T-helper 1 cell treated with Interleukin-12 subunit alpha and Interleukin-12 subunit beta and Interleukin-4 antibody, amounts not matched to agents 30 ng/mL and 1 ng/mL, for 36 hours (primary cell): ENCODE data around the gene HMGN2. TPM values are rescaled to one million over a fixed set of nuclear protein-coding genes. Genes with fewer than 3 reads are reported as not detected.

Source experiments
- intact Hi-C: fragments of 100-400 bp; cut with micrococcal nuclease; formaldehyde crosslinking; loops from one replicate; pipeline ENCODE4 v1.15.1; 2024
- total RNA-seq: library from RNA; stranded (reverse); gene quantifications from 2 replicates; pipeline ENCODE4 v1.2.3, GENCODE V29; 2022

The HMGN2 gene
- total RNA-seq: 675 and 682 TPM in 2 replicates

DNA sequence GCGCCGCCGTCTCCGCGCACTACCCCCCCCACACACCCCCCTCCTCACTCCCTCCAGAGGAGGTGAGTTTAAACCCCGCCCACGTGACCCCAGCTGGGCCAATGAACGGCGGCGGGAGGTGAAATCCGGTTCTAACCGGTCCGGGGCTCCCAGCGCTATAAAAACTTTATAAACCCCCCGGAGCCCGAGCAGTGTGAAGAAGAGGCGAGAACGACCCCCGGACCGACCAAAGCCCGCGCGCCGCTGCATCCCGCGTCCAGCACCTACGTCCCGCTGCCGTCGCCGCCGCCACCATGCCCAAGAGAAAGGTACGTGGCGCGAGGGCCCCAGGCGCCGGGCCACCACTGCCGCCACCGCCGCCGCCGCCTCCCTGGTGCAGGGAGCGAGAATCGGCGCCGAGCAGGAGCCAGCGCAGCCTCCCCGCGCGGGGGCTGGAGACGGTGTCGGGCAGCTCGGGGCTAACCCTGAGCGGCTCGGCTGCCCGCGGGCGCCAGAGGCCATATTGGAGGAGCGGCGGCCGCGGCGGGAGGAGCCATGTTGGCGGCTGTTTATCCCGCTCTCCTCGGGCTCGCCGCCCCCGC is at the start of gene HMGN2:
Gene HMGN2 (plus strand): TSS at position 121 of the 581 bp plus-strand sequence. CDS start 173 bp downstream, at position 294.
- intact Hi-C loops: loop anchor here (1.0 to 10.0 kb wide), 13 partner anchors 40 to 1828 kb away; partner anchors contain the start of genes CEP85, DHDDS, MACO1 and PDIK1L

DNA sequence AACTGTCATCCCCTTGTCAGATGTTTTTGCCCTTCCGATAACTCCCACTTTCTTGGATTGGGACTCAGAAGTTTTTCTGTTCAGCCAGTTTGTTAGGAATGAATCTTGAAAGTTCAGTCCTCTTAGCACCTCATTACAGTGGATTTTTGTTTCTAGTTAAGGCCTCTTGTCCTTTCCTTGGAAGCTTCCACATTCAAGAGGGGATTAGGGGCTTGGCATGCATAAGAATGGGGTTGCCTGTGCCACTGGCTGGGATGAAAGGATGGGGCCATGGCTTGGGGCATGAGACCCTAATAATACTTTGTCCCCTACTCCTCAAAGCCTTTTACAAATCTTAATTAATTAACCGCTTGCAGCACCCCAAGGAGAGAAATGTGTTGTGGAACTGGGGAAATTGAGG is 42.5 kb upstream of the HMGN2 start:
- intact Hi-C loops: loop anchor here (5.0 to 10.0 kb wide), 3 partner anchors 392 to 893 kb away; partner anchors contain the start of genes SFN and TMEM222

DNA sequence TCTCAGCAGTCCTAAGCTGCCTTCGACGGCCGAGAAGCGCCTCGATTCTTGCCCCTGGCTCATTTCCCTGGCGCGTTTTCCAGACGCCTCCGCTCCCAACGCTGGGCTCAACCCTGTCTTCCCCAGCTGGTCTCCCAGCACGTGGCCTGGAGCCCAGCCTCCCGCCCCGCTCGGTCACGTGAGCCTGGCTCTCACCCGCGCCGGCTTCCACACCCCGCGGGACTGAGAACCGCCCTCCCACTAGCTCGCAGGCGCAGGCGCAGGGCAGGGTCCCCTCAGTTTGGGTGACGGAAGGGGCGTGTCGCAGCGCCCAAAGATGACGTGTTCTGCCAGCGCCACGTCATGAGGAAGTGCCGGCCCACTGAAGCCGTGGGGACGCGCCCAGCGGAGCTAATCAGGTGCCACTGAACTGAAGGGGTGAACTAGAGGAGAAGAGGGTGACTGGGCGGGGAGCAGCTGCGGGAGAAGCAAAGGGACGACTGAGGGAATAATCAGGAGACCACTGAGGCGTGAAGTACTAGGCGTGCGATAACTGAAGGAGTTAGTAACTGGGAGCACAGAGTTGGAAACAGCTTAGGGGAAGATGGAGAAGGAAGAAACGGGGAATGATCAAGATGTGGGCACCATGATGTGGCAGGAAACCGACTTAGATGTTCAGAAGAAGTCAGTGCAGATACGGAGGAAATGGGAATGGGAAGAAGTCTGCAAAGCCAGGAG is 40.1 kb upstream of the HMGN2 start, which contains the start of gene DHDDS:
Gene DHDDS (plus strand): TSS at position 343 of the 717 bp plus-strand sequence. CDS start 625 bp downstream, outside the sequence.
- intact Hi-C loops: loop anchor here (1.0 to 10.0 kb wide), 13 partner anchors 40 to 1002 kb away; partner anchors contain the start of genes CEP85, HMGN2, MACO1 and SFN

DNA sequence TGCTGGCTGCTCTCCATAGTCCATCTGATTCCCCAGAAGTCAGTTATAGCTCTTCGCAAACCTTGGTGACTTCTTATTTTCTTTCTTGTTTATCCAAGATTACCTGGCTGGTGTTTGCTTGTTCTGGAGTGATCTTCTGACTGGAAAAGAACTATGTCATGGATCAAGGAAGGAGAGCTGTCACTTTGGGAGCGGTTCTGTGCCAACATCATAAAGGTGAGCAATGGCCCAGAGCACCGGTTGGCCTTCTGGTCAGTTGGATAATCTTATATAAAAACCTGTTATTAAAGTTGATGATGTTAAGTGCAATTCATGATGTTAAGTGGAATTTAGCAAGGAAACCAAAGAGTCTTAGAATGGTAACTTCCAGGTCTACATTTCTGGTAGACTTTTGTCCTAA is 39.4 kb upstream of the HMGN2 start:
- intact Hi-C loops: loop anchor here (1.0 to 10.0 kb wide), 13 partner anchors 40 to 1002 kb away; partner anchors contain the start of genes CEP85, HMGN2, MACO1 and SFN

DNA sequence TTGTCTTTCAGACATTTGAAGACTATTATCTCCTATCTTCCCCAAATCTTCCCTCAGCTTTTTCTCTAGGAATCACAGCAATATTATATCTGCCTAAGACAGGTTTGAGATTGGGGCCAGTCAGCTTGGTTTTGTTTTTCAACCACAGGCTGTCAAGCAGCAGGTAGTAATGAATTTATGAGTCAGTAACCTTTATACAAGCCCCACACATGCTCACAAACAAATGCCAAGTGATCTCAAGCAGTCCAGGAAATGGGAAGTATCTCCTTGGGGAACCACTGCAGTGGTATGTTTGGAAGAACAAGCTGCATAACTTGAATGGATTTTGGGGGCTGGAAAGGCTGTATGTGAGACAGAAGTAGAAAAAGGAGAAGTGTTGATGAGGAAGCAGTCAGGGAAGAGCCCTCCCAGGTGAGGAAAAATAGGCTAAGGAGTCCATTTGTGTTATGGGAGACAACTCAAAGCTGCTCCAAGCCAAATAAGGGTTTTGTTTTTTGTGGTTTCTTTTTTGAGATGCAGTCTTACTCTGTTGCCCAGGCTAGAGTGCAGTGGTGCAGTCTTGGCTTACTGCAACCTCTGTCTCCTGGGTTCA is 38.0 kb upstream of the HMGN2 start:
- intact Hi-C loops: loop anchor here (5.0 to 10.0 kb wide), 3 partner anchors 397 to 888 kb away; partner anchors contain the start of genes SFN and TMEM222

DNA sequence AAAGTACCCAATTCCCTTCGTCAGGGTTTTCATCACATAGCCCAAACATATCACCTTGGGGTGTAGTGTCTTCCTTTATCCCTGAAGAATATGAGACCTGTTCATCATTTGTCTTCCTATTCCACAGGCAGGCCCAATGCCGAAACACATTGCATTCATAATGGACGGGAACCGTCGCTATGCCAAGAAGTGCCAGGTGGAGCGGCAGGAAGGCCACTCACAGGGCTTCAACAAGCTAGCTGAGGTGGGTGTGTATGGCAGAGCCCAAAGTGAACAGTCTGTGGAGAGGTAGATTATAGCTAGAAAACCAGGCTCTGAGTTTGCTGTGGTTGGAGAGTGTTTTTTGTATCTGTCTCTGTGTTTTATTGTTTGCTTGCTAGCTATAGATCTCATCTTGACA is 34.2 kb upstream of the HMGN2 start:
- intact Hi-C loops: loop anchor here (10.0 kb wide), 1 partner anchor 427 kb away; the partner anchor contains the start of gene SFN

DNA sequence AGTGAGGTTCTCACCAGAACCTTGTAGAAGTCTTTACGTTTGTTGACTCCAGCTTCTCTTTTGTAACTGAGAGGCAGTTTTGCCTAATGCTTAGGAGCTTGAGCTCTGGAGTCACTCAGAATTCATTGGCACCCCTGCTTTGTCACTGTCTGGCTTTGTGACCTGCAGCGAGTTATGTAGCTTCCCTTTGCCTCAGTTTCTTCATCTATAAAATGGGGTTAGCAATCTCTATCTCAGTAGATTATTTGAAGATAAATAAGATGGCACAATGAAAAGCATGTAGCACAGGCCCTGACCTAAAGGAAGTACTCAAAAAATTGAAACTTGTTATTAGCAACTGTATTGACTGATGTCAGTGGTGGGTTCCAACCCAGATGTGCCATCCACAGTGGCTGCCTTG is 32.0 kb upstream of the HMGN2 start:
- intact Hi-C loops: no loop called here

DNA sequence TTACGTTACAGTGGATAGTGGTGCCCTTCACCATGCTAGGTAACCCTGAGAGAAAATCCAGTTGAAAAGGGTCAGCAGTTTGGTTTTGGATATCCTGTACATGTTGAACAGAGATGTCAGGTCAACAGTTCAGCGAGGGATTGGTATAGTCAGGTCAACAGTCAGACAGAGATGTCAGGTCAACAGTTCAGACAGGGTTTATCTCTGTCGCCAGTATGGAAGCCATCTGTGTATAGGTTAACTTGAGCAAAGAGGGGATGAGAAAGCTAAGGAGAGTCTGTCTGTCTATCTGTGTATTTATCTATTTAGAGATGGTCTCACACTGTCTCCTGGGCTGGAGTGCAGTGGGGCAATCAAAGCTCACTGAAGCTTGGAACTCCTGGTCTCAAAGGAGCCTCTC is 22.4 kb upstream of the HMGN2 start:
- intact Hi-C loops: no loop called here

DNA sequence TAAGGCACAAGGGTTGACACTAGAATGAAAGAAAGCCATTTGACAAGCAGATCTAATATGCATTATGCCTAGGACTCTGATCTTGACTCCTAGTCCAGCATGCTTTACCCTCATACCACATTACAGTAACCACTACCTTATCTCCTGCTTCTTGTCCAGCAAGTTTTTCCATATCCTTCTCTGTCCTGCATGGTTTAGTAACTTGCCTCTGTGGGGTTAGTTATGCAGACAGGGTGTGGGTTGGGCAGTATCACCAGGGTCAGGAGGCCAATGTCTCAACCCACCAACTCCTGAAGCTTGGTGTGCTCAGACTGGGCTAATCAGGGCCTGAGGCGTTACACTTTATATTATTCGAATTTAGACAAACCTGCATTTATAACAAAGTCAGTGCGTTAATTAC is 21.3 kb upstream of the HMGN2 start:
- intact Hi-C loops: no loop called here

DNA sequence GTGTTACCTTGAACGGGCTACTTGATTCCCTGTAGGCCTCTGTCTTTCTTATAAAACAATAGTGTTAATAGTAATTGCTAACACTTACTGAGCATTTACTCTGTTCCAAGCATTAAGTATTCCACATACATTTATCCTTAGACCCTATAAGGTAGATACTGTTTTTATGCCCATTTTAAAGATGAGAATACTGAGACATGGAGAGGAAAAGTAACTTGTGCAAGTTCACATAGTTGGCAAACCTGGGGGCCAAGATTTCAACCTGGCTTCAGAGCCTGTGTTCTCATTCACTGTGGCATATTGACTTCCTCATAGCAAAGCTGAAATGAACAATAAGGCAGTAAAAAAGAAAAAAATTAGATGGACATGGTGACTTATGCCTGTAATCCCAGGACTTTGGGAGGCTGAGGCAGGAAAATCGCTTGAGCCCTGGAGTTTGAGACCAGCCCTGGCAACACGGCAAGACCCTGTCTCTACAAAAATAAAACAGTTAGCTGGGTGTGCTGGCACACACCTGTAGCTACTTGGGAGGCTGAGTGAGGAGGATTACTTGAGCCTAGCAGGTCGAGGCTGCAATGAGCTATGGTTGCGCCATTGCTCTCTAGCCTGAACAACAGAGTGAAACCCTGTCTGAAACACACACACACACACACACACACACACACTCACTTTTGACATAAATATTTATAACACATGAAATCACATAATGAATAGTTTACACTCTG is 19.6 kb upstream of the HMGN2 start:
- intact Hi-C loops: no loop called here

DNA sequence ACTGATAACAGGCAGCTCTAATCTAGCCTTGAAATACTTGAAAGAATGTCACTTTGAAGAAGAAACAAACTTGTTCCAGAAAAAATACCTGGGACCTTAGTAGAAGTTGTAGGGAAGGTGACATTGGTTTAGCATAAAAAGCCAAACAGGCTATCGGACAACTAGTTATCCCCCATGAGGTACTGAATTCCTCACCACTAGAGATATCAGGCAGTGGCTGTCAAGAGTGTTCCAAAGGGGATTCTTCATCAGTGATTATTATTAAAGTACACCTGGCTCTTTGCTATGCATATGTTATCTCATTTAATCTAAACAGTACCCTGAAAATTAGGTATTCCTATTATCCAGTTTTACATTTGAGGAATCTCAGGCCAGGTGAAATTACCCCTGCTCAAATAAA is 13.1 kb upstream of the HMGN2 start:
- intact Hi-C loops: no loop called here

DNA sequence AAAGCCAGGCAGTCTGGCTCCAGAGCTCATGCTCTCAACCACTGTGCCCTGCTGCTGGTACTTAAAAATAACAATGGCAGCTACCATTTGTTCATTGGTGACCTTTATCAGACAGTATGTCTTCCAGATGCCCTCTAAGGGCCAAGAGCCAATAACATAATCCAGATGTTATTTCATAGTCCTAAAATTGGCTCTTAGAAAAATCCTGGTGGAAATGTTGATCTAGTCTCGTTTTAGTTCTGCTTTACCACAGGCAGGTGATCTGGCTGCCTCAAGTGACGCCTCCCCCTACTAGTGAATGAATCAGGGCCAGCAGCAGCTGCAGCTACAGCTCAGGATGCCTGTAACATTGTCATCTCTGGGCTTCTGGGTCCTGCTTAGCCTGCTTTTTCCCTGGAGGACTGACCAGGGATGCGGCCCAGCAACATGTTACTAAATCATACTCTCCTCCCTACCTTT is 12.6 kb upstream of the HMGN2 start:
- intact Hi-C loops: no loop called here

DNA sequence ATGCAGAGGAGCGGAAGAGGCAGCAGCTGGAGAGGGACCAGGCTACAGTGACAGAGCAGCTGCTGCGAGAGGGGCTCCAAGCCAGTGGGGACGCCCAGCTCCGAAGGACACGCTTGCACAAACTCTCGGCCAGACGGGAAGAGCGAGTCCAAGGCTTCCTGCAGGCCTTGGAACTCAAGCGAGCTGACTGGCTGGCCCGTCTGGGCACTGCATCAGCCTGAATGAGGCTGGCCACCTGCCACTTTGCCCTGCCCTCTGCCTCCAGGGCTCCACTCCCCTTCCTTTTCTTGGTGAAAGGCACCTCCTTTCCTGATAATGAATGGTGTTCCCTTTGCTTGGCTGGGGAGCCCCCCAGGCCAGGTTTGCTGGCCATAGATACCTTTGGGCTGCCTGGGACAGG is 3.3 kb upstream of the HMGN2 start:
- intact Hi-C loops: no loop called here

DNA sequence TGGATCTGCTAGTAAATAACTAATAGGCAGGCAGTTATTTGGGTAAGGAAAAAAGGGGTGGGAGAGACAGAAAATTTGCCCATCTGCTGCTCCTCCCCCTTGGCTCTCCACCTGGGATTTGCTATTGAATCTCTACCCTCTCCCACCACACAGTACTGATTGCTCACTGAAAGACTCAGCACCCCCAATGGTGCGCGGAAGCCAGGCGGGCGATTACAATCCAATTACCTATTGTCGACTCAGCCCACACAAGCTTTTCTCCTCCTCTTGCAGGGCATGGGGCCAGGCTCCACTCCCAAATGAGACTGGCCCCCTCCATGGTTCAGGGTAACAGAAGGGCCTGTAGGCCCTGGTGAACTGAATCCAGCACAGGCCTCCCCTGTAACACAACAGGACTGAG is 2.7 kb upstream of the HMGN2 start:
- intact Hi-C loops: no loop called here

DNA sequence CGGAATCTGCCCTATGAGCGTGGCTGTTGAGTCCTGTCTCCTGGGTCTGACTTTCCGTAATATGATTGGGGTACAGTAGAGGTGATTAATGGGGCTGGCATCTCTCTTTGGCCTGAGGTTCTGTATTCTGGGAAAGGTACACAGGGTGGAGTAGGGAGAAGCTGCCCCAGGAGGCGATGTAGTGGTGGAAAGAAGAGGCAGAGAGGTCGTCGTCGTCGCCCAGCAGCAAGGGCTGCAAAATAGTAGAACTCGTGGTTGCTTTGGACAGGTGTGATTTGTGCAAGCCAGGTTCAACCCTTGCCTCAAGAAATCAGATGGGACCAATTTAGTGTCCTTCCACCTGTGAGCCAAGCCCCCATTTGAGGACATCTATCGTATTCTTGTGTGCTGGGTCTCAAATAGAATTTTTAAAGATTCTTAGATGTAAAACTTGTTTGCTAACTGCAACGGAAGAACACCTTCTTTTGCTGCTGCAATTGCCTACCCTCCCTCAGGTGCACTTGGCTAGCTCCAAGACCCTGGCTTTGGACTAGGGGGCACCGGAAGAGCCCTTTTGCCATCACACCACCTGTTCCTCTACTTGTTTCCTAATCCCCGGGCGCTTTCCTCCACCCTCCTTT is 1.3 kb upstream of the HMGN2 start:
- intact Hi-C loops: loop anchor here (5.0 to 10.0 kb wide), 5 partner anchors 239 to 1826 kb away; partner anchors contain the start of genes CEP85, MACO1, RSRP1 and SRRM1

DNA sequence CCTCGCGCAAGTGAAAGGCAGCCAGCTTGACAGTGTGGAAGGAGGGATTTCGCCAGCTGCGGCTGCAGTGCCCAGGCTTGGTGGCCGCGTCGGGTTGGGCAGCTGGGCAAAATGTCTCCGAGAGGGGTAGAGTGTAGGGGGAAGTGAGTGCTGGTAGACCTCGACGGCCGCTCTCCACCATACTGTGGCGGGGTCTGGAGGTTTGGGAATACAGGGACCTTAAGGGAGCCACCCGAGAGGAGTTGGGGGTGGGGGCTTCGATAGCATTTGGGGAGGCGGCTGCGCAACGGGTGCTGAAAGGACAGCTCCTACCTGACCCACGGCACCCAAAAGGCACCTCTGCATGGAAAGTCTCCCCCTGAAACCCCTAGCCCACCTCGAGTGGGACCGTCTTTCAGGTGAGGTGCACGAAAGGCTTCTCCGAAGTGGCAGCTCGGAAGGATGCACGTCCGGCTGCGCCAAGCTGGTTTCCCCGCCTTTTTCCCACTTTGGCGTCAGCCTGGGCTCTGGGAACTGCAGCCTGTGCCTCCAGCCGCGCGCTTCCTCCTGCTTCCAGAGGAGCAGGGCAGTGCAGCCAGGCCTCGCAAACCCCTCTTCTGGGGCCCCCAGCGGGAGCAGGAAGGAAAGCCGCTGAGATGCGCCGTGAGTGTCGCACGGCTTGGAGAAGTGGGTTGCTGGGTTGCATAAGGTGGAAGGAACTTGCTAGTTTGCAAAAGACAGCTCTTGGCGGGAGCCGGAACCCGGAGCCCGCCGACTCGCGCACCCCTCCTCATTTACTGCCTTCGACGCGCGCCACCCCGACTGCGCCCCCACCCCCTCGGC is 531 bp upstream of the HMGN2 start:
- intact Hi-C loops: loop anchor here (1.0 to 10.0 kb wide), 13 partner anchors 39 to 1827 kb away; partner anchors contain the start of genes CEP85, DHDDS, MACO1 and PDIK1L

DNA sequence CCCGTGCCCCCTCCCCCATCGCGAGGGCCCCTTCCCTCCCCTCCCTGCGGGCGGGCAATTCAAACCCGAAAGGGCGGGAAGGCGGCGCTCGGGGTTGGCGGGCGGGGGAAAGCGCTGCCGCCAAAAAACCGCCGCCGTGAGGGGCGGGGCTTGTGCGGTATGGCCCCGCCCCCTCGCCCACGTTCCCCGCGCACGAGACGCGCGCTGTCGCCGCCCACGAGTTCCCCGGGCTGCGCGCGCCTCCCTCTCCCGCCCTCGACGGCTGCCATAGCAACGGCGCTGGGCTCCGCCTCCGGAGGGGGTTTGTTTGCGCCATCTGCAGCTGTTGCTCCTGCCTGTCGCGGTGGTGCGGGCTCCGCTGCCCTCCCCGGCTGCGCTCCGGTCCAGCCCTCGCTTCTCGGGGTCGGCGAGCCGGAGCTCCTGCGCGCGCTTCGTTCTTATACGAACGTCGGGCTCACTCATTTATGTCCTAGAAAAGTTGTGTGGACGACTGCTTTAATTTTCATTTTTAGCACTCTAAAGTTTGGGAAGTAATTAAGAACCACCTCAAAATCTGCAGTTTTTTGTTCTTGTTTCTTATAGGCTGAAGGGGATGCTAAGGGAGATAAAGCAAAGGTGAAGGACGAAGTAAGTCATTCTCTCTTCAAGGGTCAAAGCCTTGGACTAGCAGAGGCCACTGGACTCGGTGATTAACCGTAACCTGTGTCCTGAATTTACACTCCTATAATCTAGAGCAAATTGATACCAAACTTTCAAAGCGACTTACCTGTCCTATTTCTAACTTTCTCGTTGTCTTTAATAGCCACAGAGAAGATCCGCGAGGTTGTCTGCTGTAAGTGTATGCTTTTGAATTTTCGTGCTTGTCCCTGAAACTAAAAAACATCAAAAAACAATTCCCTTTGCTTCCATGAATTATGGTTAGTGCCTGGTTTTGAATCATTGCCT is 933 bp downstream of the HMGN2 start:
- intact Hi-C loops: loop anchor here (1.0 to 10.0 kb wide), 16 partner anchors 27 to 1828 kb away; partner anchors contain the start of genes CEP85, DHDDS, MACO1 and PDIK1L

DNA sequence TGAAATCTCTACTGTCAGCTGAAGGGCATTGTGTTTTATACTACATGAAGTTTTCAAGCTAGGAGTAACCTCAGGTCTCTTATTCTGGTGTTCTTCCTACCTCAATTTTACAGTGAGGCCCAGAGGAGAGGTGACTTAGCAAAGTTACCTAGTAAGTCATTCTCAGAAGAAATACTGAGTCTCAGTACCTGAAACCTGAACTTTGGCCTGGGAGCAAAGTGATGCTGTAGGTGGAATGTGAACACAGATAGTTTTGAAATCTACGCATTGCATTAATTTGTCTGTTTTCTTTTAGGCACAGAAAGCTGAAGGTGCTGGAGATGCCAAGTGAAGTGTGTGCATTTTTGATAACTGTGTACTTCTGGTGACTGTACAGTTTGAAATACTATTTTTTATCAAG is 2.6 kb downstream of the HMGN2 start:
- intact Hi-C loops: loop anchor here (5.0 to 10.0 kb wide), 5 partner anchors 243 to 1830 kb away; partner anchors contain the start of genes CEP85, MACO1, RSRP1 and SRRM1
